ENCODE results near the gene GPR31. TPM values are rescaled to one million over a fixed set of nuclear protein-coding genes. Genes with fewer than 3 reads are reported as not detected.

The GPR31 gene
- total RNA-seq, 1 donor from 2014 or later: not detected

- intact Hi-C loops (cut with DNase I): no loop called here
- no peak for DNase-seq (ENCODE audit: low spot score)
Measured at GRCh38 chr6:167122827-167123657, 34.7 kb downstream of the GPR31 start, which contains the start of gene CCR6. TSS of gene CCR6 (plus strand) at chr6:167123096. CDS start at chr6:167136135, 13,039 bp downstream.

- intact Hi-C loops (cut with DNase I): no loop called here
- no peak for DNase-seq (ENCODE audit: low spot score)
Measured at GRCh38 chr6:167122041-167122826, 35.5 kb downstream of the GPR31 start.

GRCh38 chr6:167121335-167121841 is 36.4 kb downstream of the GPR31 start:
- no peak for DNase-seq (ENCODE audit: low spot score)
- intact Hi-C loops (cut with DNase I): no loop called here

- DNase-seq (ENCODE audit: low spot score): no peak
- intact Hi-C loops (cut with DNase I): no loop called here
Measured at GRCh38 chr6:167120583-167120903, 37.2 kb downstream of the GPR31 start.

- DNase-seq (ENCODE audit: low spot score): no peak
- intact Hi-C loops (cut with DNase I): no loop called here
Measured at GRCh38 chr6:167119670-167120582, 37.9 kb downstream of the GPR31 start.

GRCh38 chr6:167118839-167119238 is 38.9 kb downstream of the GPR31 start:
- intact Hi-C loops (cut with DNase I): no loop called here
- no peak for DNase-seq (ENCODE audit: low spot score)

- intact Hi-C loops (cut with DNase I): no loop called here
- no peak for DNase-seq (ENCODE audit: low spot score)
Measured at GRCh38 chr6:167118006-167118405, 39.8 kb downstream of the GPR31 start.

GRCh38 chr6:167116838-167117228 is 40.9 kb downstream of the GPR31 start:
- intact Hi-C loops (cut with DNase I): no loop called here

GRCh38 chr6:167116109-167116837 is 41.5 kb downstream of the GPR31 start:
- intact Hi-C loops (cut with DNase I): no loop called here

More at GRCh38 chr6:167116838-167117228, 40.9 kb downstream of the GPR31 start:
- no peak for DNase-seq (ENCODE audit: low spot score)

GRCh38 chr6:167115054-167115453 is 42.7 kb downstream of the GPR31 start:
- intact Hi-C loops (cut with DNase I): no loop called here
- DNase-seq (ENCODE audit: low spot score): no peak

More at GRCh38 chr6:167116109-167116837, 41.5 kb downstream of the GPR31 start:
- no peak for DNase-seq (ENCODE audit: low spot score)

GRCh38 chr6:167113935-167114910 is 43.6 kb downstream of the GPR31 start:
- DNase-seq (ENCODE audit: low spot score): no peak
- intact Hi-C loops (cut with DNase I): no loop called here

GRCh38 chr6:167113047-167113754 is 44.6 kb downstream of the GPR31 start:
- intact Hi-C loops (cut with DNase I): no loop called here
- DNase-seq (ENCODE audit: low spot score): no peak

GRCh38 chr6:167112421-167112820 is 45.4 kb downstream of the GPR31 start:
- no peak for DNase-seq (ENCODE audit: low spot score)
- intact Hi-C loops (cut with DNase I): no loop called here

GRCh38 chr6:167111597-167111996 is 46.2 kb downstream of the GPR31 start:
- DNase-seq (ENCODE audit: low spot score): no peak
- intact Hi-C loops (cut with DNase I): no loop called here

GRCh38 chr6:167109651-167110050 is 48.1 kb downstream of the GPR31 start:
- intact Hi-C loops (cut with DNase I): no loop called here
- no peak for DNase-seq (ENCODE audit: low spot score)

- intact Hi-C loops (cut with DNase I): no loop called here
- no peak for DNase-seq (ENCODE audit: low spot score)
Measured at GRCh38 chr6:167108278-167108677, 49.5 kb downstream of the GPR31 start.

GRCh38 chr6:167107787-167108186 is 50.0 kb downstream of the GPR31 start:
- no peak for DNase-seq (ENCODE audit: low spot score)
- intact Hi-C loops (cut with DNase I): no loop called here

All from cardiac septum (tissue), 1 donor.